HepG2 (cell line): ENCODE results near the gene OSBP.

Source experiments
- MEF2D ChIP-seq: sonication (generic); formaldehyde crosslinking; IDR thresholded peaks from 2 replicates; pipeline ENCODE4 v1.5.1; 2020; ENCODE audit warnings: mild to moderate bottlenecking, missing genetic modification reagents
- POLR2AphosphoS5 ChIP-seq: IDR thresholded peaks from 2 replicates; pipeline ENCODE4 v1.6.1; 2012; ENCODE audit warnings: low read depth, low read length

- no peak for TF ChIP-seq POLR2AphosphoS5
- TF ChIP-seq MEF2D, result 0 out of 2 replicates have a peak, but pooled peaks have one; percentile 50
Measured at GRCh38 chr11:59550842-59551658, 64.5 kb downstream of the OSBP start.
